Measurements from ENCODE around the gene SMIM12.

The SMIM12 gene

DNA sequence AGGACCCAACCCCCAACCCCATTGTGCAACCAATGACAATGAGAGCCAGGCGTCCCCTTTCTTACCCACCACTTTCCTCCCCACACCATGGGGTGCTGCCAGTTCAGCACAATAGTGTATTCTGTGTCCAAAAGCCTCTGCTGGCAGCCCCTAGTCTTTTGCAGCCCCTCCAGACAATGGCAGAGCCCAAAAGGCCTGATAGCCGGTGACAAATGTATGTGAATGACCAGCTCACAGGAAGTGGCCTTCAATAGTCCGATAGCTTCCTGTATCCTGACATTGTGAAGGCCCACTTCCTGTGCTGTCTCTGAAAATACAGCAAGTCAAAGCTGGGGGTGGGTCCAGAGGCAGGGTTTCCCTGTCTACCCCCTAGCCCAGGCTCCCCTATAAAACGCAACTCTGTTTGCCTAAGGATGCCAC is 16.6 kb downstream of the SMIM12 start:
- H3K4me1 ChIP-seq (ENCODE audit: insufficient read depth, low read length): no peaks in the 10 kb centered on the region
- TF ChIP-seq, protein P1, sequence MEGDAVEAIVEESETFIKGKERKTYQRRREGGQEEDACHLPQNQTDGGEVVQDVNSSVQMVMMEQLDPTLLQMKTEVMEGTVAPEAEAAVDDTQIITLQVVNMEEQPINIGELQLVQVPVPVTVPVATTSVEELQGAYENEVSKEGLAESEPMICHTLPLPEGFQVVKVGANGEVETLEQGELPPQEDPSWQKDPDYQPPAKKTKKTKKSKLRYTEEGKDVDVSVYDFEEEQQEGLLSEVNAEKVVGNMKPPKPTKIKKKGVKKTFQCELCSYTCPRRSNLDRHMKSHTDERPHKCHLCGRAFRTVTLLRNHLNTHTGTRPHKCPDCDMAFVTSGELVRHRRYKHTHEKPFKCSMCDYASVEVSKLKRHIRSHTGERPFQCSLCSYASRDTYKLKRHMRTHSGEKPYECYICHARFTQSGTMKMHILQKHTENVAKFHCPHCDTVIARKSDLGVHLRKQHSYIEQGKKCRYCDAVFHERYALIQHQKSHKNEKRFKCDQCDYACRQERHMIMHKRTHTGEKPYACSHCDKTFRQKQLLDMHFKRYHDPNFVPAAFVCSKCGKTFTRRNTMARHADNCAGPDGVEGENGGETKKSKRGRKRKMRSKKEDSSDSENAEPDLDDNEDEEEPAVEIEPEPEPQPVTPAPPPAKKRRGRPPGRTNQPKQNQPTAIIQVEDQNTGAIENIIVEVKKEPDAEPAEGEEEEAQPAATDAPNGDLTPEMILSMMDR (IDR thresholded peaks at IDR 0.05; ENCODE audit: borderline replicate concordance, extremely low read depth, low read length, poor library complexity, severe bottlenecking): no peak
- TF ChIP-seq EZH2 (IDR thresholded peaks at IDR 0.05; ENCODE audit: borderline replicate concordance, low read depth, low read length, severe bottlenecking): no peak
- H3K9ac ChIP-seq (ENCODE audit: low read depth, low read length): no peak overlapping the region
- no peak overlapping the region for H2AFZ ChIP-seq (ENCODE audit: low read depth, low read length)
- no peak for ATAC-seq (ENCODE audit: insufficient read depth, low read depth)
- no peak overlapping the region for H3K27ac ChIP-seq (ENCODE audit: low read length)
- no peaks in the 10 kb centered on the region for H3K9me3 ChIP-seq (ENCODE audit: insufficient read depth, low read length, severe bottlenecking)
- no peak overlapping the region for H3K4me3 ChIP-seq (ENCODE audit: low read depth in 1 of 2, low read length in 2 of 2)
- H3K27me3 ChIP-seq (ENCODE audit: insufficient read depth, low read length, poor library complexity): no peaks in the 10 kb centered on the region
- no peaks in the 10 kb centered on the region for H3K79me2 ChIP-seq (ENCODE audit: insufficient read depth, low read length)
- H4K20me1 ChIP-seq (ENCODE audit: insufficient read depth, low read length): peaks cover 14% of the 10 kb centered on the region
- no peak overlapping the region for H3K4me2 ChIP-seq (ENCODE audit: insufficient read depth, low read length)
- 0 out of 2 replicates have a peak, but pooled peaks cover 3% of the 10 kb centered on the region for H3K36me3 ChIP-seq (ENCODE audit: insufficient read depth, low read length)
- no peak for DNase-seq

DNA sequence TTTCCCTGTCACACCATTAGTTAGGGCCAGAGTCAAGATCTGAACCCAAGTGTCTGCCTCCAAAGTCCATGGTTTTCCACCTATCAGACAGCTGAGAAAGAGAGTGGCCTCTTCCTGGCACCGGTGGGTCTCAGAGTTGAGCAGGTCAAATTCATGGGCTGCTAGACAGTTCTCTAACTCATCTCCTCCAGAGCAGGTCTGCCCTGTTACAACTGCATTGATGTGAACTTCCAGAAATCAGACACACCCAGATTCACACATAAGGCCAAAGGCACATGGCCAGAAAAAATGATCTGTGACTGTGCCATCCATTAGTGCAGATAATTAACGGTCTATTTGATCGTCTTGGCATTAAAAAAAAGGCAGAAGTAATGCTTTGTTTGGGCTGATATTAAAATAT is 17.5 kb downstream of the SMIM12 start:
- no peak overlapping the region for H3K4me2 ChIP-seq (ENCODE audit: insufficient read depth, low read length)
- DNase-seq (no peak), ATAC-seq (ENCODE audit: insufficient read depth, low read depth) (no peak)
- no peaks in the 10 kb centered on the region for H3K4me1 ChIP-seq (ENCODE audit: insufficient read depth, low read length)
- no peaks in the 10 kb centered on the region for H3K9me3 ChIP-seq (ENCODE audit: insufficient read depth, low read length, severe bottlenecking)
- TF ChIP-seq EZH2 (IDR thresholded peaks at IDR 0.05; ENCODE audit: borderline replicate concordance, low read depth, low read length, severe bottlenecking): no peak
- TF ChIP-seq, protein P1 (IDR thresholded peaks at IDR 0.05; ENCODE audit: borderline replicate concordance, extremely low read depth, low read length, poor library complexity, severe bottlenecking): no peak
- no peaks in the 10 kb centered on the region for H3K36me3 ChIP-seq (ENCODE audit: insufficient read depth, low read length)
- no peak overlapping the region for H3K27ac ChIP-seq (ENCODE audit: low read length)
- no peaks in the 10 kb centered on the region for H3K79me2 ChIP-seq (ENCODE audit: insufficient read depth, low read length)
- no peak overlapping the region for H2AFZ ChIP-seq (ENCODE audit: low read depth, low read length)
- no peaks in the 10 kb centered on the region for H3K27me3 ChIP-seq (ENCODE audit: insufficient read depth, low read length, poor library complexity)
- H3K9ac ChIP-seq (ENCODE audit: low read depth, low read length): no peak overlapping the region
- no peak overlapping the region for H3K4me3 ChIP-seq (ENCODE audit: low read depth in 1 of 2, low read length in 2 of 2)
- peaks cover 9% of the 10 kb centered on the region for H4K20me1 ChIP-seq (ENCODE audit: insufficient read depth, low read length)

DNA sequence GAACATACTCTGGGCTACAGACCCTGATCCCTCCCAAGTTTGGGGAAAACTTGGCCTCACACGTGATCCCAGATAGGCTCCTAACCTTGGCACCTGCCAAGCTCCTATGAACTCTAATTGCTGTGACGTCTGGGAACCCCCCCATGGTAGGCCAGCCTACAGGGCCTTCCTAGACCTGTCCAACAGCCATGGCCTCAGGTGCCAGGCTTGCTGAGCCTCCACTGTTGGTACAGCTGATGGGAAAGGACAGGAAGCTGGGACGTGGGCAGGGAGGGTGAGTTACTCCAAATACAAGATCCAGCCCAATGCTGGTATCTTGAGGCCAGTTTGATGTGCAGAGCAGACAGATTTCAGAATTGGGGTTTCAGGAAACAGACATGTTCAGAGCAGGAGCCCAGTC is 19.1 kb downstream of the SMIM12 start:
- TF ChIP-seq EZH2 (IDR thresholded peaks at IDR 0.05; ENCODE audit: borderline replicate concordance, low read depth, low read length, severe bottlenecking): no peak
- TF ChIP-seq, protein P1 (IDR thresholded peaks at IDR 0.05; ENCODE audit: borderline replicate concordance, extremely low read depth, low read length, poor library complexity, severe bottlenecking): no peak
- Histone ChIP-seq H3K4me3 (ENCODE audit: low read depth in 1 of 2, low read length in 2 of 2) (no peak overlapping the region), H3K27me3 (ENCODE audit: insufficient read depth, low read length, poor library complexity) (no peaks in the 10 kb centered on the region), H3K4me2 (ENCODE audit: insufficient read depth, low read length) (no peak overlapping the region), H3K36me3 (ENCODE audit: insufficient read depth, low read length) (no peaks in the 10 kb centered on the region), H3K9ac (ENCODE audit: low read depth, low read length) (no peak overlapping the region), H3K4me1 (ENCODE audit: insufficient read depth, low read length) (no peaks in the 10 kb centered on the region), H3K27ac (ENCODE audit: low read length) (no peak overlapping the region), H3K79me2 (ENCODE audit: insufficient read depth, low read length) (no peaks in the 10 kb centered on the region), H3K9me3 (ENCODE audit: insufficient read depth, low read length, severe bottlenecking) (no peaks in the 10 kb centered on the region), H4K20me1 (ENCODE audit: insufficient read depth, low read length) (peaks cover 6% of the 10 kb centered on the region; the same call in 1 of the 2 replicates), H2AFZ (ENCODE audit: low read depth, low read length) (no peak overlapping the region)
- ATAC-seq (ENCODE audit: insufficient read depth, low read depth) (no peak), DNase-seq (no peak)

All from DND-41 (cell line).